Natural killer cell (primary cell): ENCODE measurements around the gene ATRAID. TPM values are rescaled to one million over a fixed set of nuclear protein-coding genes. Genes with fewer than 3 reads are reported as not detected.

Experiments used
- ATAC-seq, 3 donors: fragments of 150-1000 bp in 2 of 3; fragments of 200-7000 bp in 1 of 3; cut with Tn5 transposase; 1 replicate in 1 of 3; 2 replicates in 2 of 3; pipeline ENCODE4 v1.10.0; 2021; ENCODE audit warnings: mild to moderate bottlenecking in 2 of 3, moderate library complexity in 2 of 3
- DNase-seq, 2 donors: peaks; one replicate each; pipeline versions ENCODE4 v3.0.0 to v3.0.0-alpha.2; 2013 to 2021; ENCODE audit warnings: mixed read lengths in 1 of 2
- H3K27ac ChIP-seq: one replicate; pipeline ENCODE4 v1.5.1; 2013; ENCODE audit warnings: mild to moderate bottlenecking, low read length
- H3K27me3 ChIP-seq: one replicate; pipeline ENCODE4 v1.6.1; 2013; ENCODE audit warnings: low read length; ENCODE audit not compliant: control insufficient read depth, insufficient read depth
- H3K36me3 ChIP-seq: one replicate; pipeline ENCODE4 v1.6.1; 2013; ENCODE audit warnings: low read length; ENCODE audit not compliant: control insufficient read depth, insufficient read depth
- H3K4me1 ChIP-seq: one replicate; pipeline ENCODE4 v1.6.1; 2013; ENCODE audit warnings: low read length; ENCODE audit not compliant: control insufficient read depth, insufficient read depth
- H3K4me3 ChIP-seq: one replicate; pipeline ENCODE4 v1.5.1; 2013; ENCODE audit warnings: low read length
- H3K9me3 ChIP-seq: one replicate; pipeline ENCODE4 v1.6.1; 2013; ENCODE audit warnings: low read length; ENCODE audit not compliant: control insufficient read depth, insufficient read depth
- H3K27ac Mint-ChIP-seq, 2 donors: one replicate each; pipeline ENCODE4 v1.8.0; 2022; ENCODE audit warnings: mild to moderate bottlenecking in 2 of 2, mixed read lengths in 2 of 2, moderate library complexity in 1 of 2
- H3K27me3 Mint-ChIP-seq, 2 donors: one replicate each; pipeline ENCODE4 v1.8.0; 2022; ENCODE audit warnings: low read depth in 2 of 2, mixed read lengths in 2 of 2
- H3K36me3 Mint-ChIP-seq: one replicate; pipeline ENCODE4 v1.8.0; 2022; ENCODE audit warnings: mixed read lengths
- H3K4me1 Mint-ChIP-seq, 2 donors: one replicate each; pipeline ENCODE4 v1.8.0; 2022; ENCODE audit warnings: mixed read lengths in 2 of 2
- H3K4me3 Mint-ChIP-seq: one replicate; pipeline ENCODE4 v1.8.0; 2022; ENCODE audit warnings: mild to moderate bottlenecking, moderate library complexity, mixed read lengths
- H3K9me3 Mint-ChIP-seq, 2 donors: one replicate each; pipeline ENCODE4 v1.8.0; 2022; ENCODE audit warnings: mixed read lengths in 2 of 2
- WGBS: methylation state at CpG from one replicate; pipeline ENCODE4 v1.1.7; 2013; ENCODE audit warnings: missing lambda C conversion rate; ENCODE audit not compliant: insufficient coverage; 5-methylcytosine and 5-hydroxymethylcytosine counted together
- intact Hi-C: fragments of 100-400 bp; cut with micrococcal nuclease; formaldehyde crosslinking; loops from one replicate; pipeline ENCODE4 v1.14.2; 2022
- total RNA-seq, 4 donors: library from RNA; stranded (reverse); fragments of 120-200 nt in 1 of 4; gene quantifications; one replicate each; pipeline versions ENCODE4 v1.2.3 to v1.2.4, GENCODE V29; 2013 to 2022
- TF ChIP-seq, protein P1 (sequence below): fragments of 200-600 bp; IDR thresholded peaks from one replicate; pipeline ENCODE4 v1.8.0; 2022; ENCODE audit warnings: antibody characterized with exemption

The ATRAID gene
- total RNA-seq, 3 donors from 2014 or later (not counting 1 experiment from before 2014, with no cell fraction given) = 65.5 to 76.6 (median 76.5) TPM

DNA sequence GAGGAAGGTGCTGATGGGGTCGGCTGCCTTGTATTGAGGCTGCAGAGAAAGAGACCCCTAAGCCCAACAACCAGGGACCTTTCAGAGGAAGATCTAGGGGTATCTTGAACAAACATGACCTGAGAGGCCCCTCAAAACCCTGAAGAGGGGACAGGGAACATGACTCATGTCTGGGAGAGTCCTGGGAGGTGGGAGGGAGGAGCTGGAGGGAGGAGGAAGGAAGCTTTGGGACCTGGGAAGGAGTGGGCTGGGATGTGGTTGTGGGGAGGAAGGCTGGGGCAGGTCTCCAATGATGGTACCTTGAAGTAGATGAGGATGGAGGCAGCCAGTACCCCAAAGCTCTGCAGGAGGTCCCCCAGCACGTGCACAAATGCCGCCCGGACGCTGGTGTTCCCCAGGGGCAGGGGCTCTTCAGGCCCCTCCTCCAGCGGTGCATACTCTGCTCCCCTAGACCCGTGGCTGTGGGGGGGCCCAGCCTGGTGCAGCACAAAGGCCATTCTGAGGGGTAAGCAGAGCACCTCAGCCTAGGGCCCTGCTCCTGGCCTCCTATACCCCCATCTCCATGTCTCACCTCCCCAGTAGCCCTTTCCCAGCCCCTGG, 45.1 kb downstream of the ATRAID start:
- H3K36me3 ChIP-seq = no peaks in the 10 kb centered on the region
- intact Hi-C loops = no loop called here
- Mint-ChIP-seq H3K9me3 (no peaks in the 10 kb centered on the region), H3K36me3 (no peaks in the 10 kb centered on the region), H3K27ac (no peak overlapping the region), H3K4me3 (no peak overlapping the region), H3K4me1 (peaks cover 8 to 11% of the 10 kb centered on the region in 2 donors), H3K27me3 (peaks cover 44 to 51% of the 10 kb centered on the region in 2 donors)
- peaks cover 6% of the 10 kb centered on the region for H3K4me1 ChIP-seq
- no peak overlapping the region for H3K4me3 ChIP-seq
- peaks cover 20% of the 10 kb centered on the region for H3K27me3 ChIP-seq
- H3K9me3 ChIP-seq = no peaks in the 10 kb centered on the region
- no peak for ATAC-seq
- WGBS = 84% methylated on average over 7 of the region's 7 CpGs
- TF ChIP-seq, protein P1, sequence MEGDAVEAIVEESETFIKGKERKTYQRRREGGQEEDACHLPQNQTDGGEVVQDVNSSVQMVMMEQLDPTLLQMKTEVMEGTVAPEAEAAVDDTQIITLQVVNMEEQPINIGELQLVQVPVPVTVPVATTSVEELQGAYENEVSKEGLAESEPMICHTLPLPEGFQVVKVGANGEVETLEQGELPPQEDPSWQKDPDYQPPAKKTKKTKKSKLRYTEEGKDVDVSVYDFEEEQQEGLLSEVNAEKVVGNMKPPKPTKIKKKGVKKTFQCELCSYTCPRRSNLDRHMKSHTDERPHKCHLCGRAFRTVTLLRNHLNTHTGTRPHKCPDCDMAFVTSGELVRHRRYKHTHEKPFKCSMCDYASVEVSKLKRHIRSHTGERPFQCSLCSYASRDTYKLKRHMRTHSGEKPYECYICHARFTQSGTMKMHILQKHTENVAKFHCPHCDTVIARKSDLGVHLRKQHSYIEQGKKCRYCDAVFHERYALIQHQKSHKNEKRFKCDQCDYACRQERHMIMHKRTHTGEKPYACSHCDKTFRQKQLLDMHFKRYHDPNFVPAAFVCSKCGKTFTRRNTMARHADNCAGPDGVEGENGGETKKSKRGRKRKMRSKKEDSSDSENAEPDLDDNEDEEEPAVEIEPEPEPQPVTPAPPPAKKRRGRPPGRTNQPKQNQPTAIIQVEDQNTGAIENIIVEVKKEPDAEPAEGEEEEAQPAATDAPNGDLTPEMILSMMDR = no peak
- H3K27ac ChIP-seq = no peak overlapping the region
- no peak for DNase-seq

DNA sequence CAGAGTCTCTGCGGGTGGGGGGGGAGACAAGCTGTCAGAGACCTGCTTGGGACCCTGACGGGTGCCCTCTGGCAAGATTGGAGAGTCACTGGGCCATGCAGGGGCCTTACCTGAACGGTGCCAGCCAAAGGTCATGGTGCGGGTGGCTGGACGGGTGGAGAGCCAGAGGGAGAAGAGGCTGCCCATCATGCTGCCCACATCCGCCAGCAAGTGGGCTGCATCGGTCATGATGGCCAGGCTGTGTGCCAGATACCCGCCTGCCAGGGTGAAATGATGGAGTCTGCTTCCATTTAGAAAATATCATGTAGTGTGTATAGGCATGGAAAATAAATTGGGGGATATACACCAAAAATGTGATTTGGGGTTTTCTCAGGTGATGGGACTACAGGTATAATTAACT, 46.2 kb downstream of the ATRAID start:
- peaks cover 20% of the 10 kb centered on the region for H3K27me3 ChIP-seq
- Mint-ChIP-seq H3K36me3 (no peaks in the 10 kb centered on the region), H3K4me3 (no peak overlapping the region), H3K27me3 (peaks cover 46 to 52% of the 10 kb centered on the region in 2 donors), H3K9me3 (no peaks in the 10 kb centered on the region), H3K27ac (no peak overlapping the region), H3K4me1 (peaks cover 10 to 13% of the 10 kb centered on the region in 2 donors)
- no peak for DNase-seq
- no peak overlapping the region for H3K4me3 ChIP-seq
- intact Hi-C loops = no loop called here
- TF ChIP-seq, protein P1 = no peak
- ATAC-seq = no peak
- no peaks in the 10 kb centered on the region for H3K36me3 ChIP-seq
- H3K27ac ChIP-seq = no peak overlapping the region
- peaks cover 7% of the 10 kb centered on the region for H3K4me1 ChIP-seq
- H3K9me3 ChIP-seq = no peaks in the 10 kb centered on the region
- 89% methylated on average over 8 of the region's 8 CpGs for WGBS

DNA sequence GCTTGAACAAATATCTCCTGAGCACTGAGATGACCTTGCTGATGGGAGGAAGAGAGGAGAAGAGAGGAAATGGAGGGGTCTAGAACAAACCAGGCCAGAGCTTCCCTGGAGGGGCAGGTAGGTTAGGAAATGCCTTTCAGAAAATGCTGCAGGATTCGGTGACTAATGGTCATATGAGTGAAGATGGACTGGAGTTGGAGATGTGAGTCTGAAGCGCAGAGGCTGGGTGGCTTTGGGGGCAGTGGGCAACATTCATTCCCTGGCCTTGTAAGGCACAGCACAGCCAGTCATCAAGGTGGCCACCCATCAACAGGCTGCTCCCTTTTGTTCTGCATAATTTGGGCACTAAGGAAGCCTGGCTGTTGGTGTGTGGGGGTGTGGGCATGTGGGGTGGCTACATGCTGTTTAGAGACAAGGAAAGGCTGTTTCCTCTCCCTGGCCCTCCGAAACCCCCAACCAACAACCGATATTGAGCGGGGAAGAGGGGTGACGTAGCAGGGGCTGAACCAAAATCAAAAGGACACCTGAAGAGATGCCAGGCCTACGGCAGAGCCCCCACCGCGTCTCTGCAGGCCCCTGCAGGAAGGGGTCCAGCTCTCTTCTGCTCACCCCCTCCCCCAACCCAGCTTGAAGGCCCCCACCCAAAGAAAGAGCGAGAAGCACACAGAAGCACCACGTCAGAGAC, 49.5 kb downstream of the ATRAID start:
- TF ChIP-seq, protein P1 = no peak
- Mint-ChIP-seq H3K4me1 (peaks cover 22 to 27% of the 10 kb centered on the region in 2 donors), H3K4me3 (peak overlapping the region; percentile 70), H3K9me3 (no peaks in the 10 kb centered on the region), H3K36me3 (no peaks in the 10 kb centered on the region), H3K27ac (no peak overlapping the region), H3K27me3 (peaks cover 55 to 56% of the 10 kb centered on the region in 2 donors)
- H3K27me3 ChIP-seq = peaks cover 35% of the 10 kb centered on the region
- 55% methylated on average over 11 of the region's 11 CpGs for WGBS
- H3K36me3 ChIP-seq = no peaks in the 10 kb centered on the region
- H3K27ac ChIP-seq = no peak overlapping the region
- peaks cover 29% of the 10 kb centered on the region for H3K4me1 ChIP-seq
- intact Hi-C loops = no loop called here
- H3K9me3 ChIP-seq = no peaks in the 10 kb centered on the region
- H3K4me3 ChIP-seq = no peak overlapping the region
- ATAC-seq = no peak
- DNase-seq = no peak
